SK-N-SH treated with all-trans-retinoic acid at 6 μM for 48 hours (cell line): ENCODE measurements around the gene ANKDD1B.

Experiments
- BACH2 ChIP-seq: fragments of 250-450 bp; sonication (Bioruptor Pico); IDR thresholded peaks from 2 replicates; pipeline ENCODE4 v1.9.0; 2021; ENCODE audit warnings: mild to moderate bottlenecking, borderline replicate concordance
- ESRRG ChIP-seq: fragments of 250-450 bp; sonication (Bioruptor Pico); IDR thresholded peaks from 2 replicates; pipeline ENCODE4 v1.6.1; 2021; ENCODE audit warnings: mild to moderate bottlenecking
- GLIS3 ChIP-seq: fragments of 250-450 bp; sonication (Bioruptor Pico); IDR thresholded peaks from 2 replicates; pipeline ENCODE4 v1.5.0; 2020; ENCODE audit warnings: mild to moderate bottlenecking, moderate library complexity
- ISL1 ChIP-seq: fragments of 250-450 bp; sonication (Bioruptor Pico); IDR thresholded peaks from 2 replicates; pipeline ENCODE4 v2.1.2; 2022; ENCODE audit warnings: mild to moderate bottlenecking, moderate library complexity
- RARB ChIP-seq: fragments of 250-450 bp; sonication (Bioruptor Pico); IDR thresholded peaks from 2 replicates; pipeline ENCODE4 v1.8.0; 2021; ENCODE audit warnings: mild to moderate bottlenecking, moderate library complexity
- TOX ChIP-seq: fragments of 250-450 bp; sonication (Bioruptor Pico); IDR thresholded peaks from 2 replicates; pipeline ENCODE4 v1.8.0; 2021; ENCODE audit warnings: mild to moderate bottlenecking, moderate library complexity, borderline replicate concordance
- ZFP3 ChIP-seq: fragments of 250-450 bp; sonication (Bioruptor Pico); IDR thresholded peaks from 2 replicates; pipeline ENCODE4 v1.5.0; 2020; ENCODE audit warnings: mild to moderate bottlenecking, moderate library complexity
- ZNF8 ChIP-seq: fragments of 450-650 bp; formaldehyde crosslinking; IDR thresholded peaks from 2 replicates; pipeline ENCODE4 v1.5.0; 2020; ENCODE audit warnings: mild to moderate bottlenecking, moderate library complexity
- TF ChIP-seq, protein P1 (sequence below): fragments of 250-450 bp; sonication (Bioruptor Pico); IDR thresholded peaks from 2 replicates; pipeline ENCODE4 v1.8.0; 2021; ENCODE audit warnings: low read depth, mild to moderate bottlenecking, moderate library complexity, borderline replicate concordance
- TF ChIP-seq, protein P2 (sequence below): fragments of 250-450 bp; sonication (Bioruptor Pico); IDR thresholded peaks from 2 replicates; pipeline ENCODE4 v1.5.1; 2021; ENCODE audit warnings: mild to moderate bottlenecking, moderate library complexity
- TF ChIP-seq, protein P3 (sequence below): fragments of 250-450 bp; sonication (Bioruptor Pico); IDR thresholded peaks from 2 replicates; pipeline ENCODE4 v1.8.0; 2020; ENCODE audit warnings: mild to moderate bottlenecking, moderate library complexity, borderline replicate concordance

DNA sequence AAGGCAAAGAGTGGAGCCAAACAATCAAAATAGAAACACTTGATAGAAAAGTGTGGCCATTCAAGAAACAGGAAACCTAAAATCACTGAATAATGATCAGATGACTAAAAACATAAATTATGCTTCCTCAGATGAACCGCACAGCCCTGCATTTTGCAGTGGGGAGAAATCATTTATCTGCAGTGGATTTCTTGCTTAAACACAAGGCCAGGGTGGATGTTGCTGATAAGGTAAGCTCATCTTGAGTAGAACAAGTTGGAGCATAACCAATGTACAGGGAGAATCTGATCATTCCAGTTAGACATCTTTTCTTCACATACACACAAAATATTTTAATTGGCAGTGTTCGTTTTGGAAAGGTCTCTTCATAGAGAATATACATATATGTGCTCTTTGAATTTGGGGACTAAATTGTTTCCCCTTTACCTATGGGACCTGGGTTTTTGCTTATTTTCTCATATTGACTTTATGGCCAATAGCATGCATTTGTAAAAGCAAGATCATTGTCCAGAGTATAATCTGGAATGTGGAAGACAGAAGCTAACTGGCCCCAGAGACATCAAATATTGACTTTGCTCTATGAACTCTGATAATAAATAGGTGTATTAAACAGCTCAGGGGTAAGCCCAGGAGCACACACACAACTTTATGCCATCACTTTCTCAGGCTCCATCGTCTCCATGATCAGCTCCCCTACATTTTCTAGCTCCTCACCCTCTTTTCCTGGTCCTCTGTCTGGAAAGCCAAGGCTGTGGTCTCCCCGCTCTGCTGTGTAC, 9.1 kb downstream of the ANKDD1B start:
- TF ChIP-seq, protein P1, sequence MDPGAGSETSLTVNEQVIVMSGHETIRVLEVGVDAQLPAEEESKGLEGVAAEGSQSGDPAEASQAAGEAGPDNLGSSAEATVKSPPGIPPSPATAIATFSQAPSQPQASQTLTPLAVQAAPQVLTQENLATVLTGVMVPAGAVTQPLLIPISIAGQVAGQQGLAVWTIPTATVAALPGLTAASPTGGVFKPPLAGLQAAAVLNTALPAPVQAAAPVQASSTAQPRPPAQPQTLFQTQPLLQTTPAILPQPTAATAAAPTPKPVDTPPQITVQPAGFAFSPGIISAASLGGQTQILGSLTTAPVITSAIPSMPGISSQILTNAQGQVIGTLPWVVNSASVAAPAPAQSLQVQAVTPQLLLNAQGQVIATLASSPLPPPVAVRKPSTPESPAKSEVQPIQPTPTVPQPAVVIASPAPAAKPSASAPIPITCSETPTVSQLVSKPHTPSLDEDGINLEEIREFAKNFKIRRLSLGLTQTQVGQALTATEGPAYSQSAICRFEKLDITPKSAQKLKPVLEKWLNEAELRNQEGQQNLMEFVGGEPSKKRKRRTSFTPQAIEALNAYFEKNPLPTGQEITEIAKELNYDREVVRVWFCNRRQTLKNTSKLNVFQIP (CRISPR knock-in tag): no peak
- TF ChIP-seq, protein P2, sequence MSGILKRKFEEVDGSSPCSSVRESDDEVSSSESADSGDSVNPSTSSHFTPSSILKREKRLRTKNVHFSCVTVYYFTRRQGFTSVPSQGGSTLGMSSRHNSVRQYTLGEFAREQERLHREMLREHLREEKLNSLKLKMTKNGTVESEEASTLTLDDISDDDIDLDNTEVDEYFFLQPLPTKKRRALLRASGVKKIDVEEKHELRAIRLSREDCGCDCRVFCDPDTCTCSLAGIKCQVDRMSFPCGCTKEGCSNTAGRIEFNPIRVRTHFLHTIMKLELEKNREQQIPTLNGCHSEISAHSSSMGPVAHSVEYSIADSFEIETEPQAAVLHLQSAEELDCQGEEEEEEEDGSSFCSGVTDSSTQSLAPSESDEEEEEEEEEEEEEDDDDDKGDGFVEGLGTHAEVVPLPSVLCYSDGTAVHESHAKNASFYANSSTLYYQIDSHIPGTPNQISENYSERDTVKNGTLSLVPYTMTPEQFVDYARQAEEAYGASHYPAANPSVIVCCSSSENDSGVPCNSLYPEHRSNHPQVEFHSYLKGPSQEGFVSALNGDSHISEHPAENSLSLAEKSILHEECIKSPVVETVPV (CRISPR knock-in tag): no peak
- TF ChIP-seq ESRRG (CRISPR knock-in tag) (no peak), ZFP3 (CRISPR knock-in tag) (no peak), GLIS3 (CRISPR knock-in tag) (no peak), ZNF8 (CRISPR knock-in tag) (no peak), BACH2 (CRISPR knock-in tag) (no peak), ISL1 (CRISPR knock-in tag) (no peak), TOX (CRISPR knock-in tag) (no peak), RARB (CRISPR knock-in tag) (no peak)
- TF ChIP-seq, protein P3, sequence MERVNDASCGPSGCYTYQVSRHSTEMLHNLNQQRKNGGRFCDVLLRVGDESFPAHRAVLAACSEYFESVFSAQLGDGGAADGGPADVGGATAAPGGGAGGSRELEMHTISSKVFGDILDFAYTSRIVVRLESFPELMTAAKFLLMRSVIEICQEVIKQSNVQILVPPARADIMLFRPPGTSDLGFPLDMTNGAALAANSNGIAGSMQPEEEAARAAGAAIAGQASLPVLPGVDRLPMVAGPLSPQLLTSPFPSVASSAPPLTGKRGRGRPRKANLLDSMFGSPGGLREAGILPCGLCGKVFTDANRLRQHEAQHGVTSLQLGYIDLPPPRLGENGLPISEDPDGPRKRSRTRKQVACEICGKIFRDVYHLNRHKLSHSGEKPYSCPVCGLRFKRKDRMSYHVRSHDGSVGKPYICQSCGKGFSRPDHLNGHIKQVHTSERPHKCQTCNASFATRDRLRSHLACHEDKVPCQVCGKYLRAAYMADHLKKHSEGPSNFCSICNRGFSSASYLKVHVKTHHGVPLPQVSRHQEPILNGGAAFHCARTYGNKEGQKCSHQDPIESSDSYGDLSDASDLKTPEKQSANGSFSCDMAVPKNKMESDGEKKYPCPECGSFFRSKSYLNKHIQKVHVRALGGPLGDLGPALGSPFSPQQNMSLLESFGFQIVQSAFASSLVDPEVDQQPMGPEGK (CRISPR knock-in tag): no peak
